Brain microvascular endothelial cell (primary cell): ENCODE data around the gene FOXL1.

Experiments
- DNase-seq: peaks from one replicate; pipeline ENCODE4 v3.0.0-alpha.2; 2020
- H3K27ac ChIP-seq: fragments of 250-450 bp; sonication (Bioruptor Pico); 2 replicates; pipeline ENCODE4 v1.5.1; 2020; ENCODE audit warnings: mild to moderate bottlenecking, moderate library complexity
- H3K27me3 ChIP-seq: fragments of 250-450 bp; sonication (Bioruptor Pico); replicated peaks from 2 replicates; pipeline ENCODE4 v1.5.1; 2020; ENCODE audit warnings: mild to moderate bottlenecking
- H3K36me3 ChIP-seq: fragments of 250-450 bp; sonication (Bioruptor Pico); replicated peaks from 2 replicates; pipeline ENCODE4 v1.5.1; 2020; ENCODE audit warnings: mild to moderate bottlenecking
- H3K4me3 ChIP-seq: 2 replicates; pipeline ENCODE4 v1.5.1; 2011; ENCODE audit warnings: low read depth, mild to moderate bottlenecking, control low read depth, low read length, moderate library complexity
- in situ Hi-C: cut with HindIII; loops from 2 replicates; pipeline ENCODE4 v1.10.0; 2017; ENCODE audit warnings: low sequenced_read_pairs, low pct_ligation_motif_present
- TF ChIP-seq, protein P1 (sequence below): IDR thresholded peaks from 2 replicates; pipeline ENCODE4 v1.5.1; 2011; ENCODE audit warnings: low read depth, mild to moderate bottlenecking, moderate library complexity, low read length, control low read depth, inconsistent platforms; ENCODE audit errors: missing control alignments

Gene FOXL1

DNA sequence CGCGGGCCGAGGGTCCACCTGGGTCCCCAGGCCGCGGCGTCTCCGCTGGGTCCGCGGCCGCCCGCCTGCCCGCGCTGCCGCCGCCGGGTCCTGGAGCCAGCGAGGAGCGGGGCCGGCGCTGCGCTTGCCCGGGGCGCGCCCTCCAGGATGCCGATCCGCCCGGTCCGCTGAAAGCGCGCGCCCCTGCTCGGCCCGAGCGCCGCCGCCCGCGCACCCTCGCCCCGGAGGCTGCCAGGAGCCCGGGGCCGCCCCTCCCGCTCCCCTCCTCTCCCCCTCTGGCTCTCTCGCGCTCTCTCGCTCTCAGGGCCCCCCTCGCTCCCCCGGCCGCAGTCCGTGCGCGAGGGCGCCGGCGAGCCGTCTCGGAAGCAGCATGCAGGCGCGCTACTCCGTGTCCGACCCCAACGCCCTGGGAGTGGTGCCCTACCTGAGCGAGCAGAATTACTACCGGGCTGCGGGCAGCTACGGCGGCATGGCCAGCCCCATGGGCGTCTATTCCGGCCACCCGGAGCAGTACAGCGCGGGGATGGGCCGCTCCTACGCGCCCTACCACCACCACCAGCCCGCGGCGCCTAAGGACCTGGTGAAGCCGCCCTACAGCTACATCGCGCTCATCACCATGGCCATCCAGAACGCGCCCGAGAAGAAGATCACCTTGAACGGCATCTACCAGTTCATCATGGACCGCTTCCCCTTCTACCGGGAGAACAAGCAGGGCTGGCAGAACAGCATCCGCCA lies 11.2 kb upstream of the FOXL1 start:
- TF ChIP-seq, protein P1, sequence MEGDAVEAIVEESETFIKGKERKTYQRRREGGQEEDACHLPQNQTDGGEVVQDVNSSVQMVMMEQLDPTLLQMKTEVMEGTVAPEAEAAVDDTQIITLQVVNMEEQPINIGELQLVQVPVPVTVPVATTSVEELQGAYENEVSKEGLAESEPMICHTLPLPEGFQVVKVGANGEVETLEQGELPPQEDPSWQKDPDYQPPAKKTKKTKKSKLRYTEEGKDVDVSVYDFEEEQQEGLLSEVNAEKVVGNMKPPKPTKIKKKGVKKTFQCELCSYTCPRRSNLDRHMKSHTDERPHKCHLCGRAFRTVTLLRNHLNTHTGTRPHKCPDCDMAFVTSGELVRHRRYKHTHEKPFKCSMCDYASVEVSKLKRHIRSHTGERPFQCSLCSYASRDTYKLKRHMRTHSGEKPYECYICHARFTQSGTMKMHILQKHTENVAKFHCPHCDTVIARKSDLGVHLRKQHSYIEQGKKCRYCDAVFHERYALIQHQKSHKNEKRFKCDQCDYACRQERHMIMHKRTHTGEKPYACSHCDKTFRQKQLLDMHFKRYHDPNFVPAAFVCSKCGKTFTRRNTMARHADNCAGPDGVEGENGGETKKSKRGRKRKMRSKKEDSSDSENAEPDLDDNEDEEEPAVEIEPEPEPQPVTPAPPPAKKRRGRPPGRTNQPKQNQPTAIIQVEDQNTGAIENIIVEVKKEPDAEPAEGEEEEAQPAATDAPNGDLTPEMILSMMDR, result no peak
- peak overlapping the region; percentile 93 for H3K4me3 ChIP-seq
- DNase-seq, result peak; percentile 68
- H3K27ac ChIP-seq, result peak overlapping the region; percentile 79
- H3K36me3 ChIP-seq, result peaks cover 47% of the 10 kb centered on the region
- no peaks in the 10 kb centered on the region for H3K27me3 ChIP-seq
- in situ Hi-C loops, result loop anchor here (25.0 kb wide), 1 partner anchor 720 kb away; no protein-coding TSS in a partner anchor

DNA sequence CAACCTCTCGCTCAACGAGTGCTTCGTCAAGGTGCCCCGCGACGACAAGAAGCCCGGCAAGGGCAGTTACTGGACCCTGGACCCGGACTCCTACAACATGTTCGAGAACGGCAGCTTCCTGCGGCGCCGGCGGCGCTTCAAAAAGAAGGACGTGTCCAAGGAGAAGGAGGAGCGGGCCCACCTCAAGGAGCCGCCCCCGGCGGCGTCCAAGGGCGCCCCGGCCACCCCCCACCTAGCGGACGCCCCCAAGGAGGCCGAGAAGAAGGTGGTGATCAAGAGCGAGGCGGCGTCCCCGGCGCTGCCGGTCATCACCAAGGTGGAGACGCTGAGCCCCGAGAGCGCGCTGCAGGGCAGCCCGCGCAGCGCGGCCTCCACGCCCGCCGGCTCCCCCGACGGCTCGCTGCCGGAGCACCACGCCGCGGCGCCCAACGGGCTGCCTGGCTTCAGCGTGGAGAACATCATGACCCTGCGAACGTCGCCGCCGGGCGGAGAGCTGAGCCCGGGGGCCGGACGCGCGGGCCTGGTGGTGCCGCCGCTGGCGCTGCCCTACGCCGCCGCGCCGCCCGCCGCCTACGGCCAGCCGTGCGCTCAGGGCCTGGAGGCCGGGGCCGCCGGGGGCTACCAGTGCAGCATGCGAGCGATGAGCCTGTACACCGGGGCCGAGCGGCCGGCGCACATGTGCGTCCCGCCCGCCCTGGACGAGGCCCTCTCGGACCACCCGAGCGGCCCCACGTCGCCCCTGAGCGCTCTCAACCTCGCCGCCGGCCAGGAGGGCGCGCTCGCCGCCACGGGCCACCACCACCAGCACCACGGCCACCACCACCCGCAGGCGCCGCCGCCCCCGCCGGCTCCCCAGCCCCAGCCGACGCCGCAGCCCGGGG lies 10.4 kb upstream of the FOXL1 start:
- DNase-seq, result no peak
- TF ChIP-seq, protein P1, result no peak
- Histone ChIP-seq H3K36me3 (peaks cover 55% of the 10 kb centered on the region), H3K27me3 (no peaks in the 10 kb centered on the region), H3K4me3 (peak overlapping the region; percentile 93), H3K27ac (peak overlapping the region; percentile 79)
- in situ Hi-C loops, result loop anchor here (25.0 kb wide), 1 partner anchor 719 kb away; no protein-coding TSS in a partner anchor

DNA sequence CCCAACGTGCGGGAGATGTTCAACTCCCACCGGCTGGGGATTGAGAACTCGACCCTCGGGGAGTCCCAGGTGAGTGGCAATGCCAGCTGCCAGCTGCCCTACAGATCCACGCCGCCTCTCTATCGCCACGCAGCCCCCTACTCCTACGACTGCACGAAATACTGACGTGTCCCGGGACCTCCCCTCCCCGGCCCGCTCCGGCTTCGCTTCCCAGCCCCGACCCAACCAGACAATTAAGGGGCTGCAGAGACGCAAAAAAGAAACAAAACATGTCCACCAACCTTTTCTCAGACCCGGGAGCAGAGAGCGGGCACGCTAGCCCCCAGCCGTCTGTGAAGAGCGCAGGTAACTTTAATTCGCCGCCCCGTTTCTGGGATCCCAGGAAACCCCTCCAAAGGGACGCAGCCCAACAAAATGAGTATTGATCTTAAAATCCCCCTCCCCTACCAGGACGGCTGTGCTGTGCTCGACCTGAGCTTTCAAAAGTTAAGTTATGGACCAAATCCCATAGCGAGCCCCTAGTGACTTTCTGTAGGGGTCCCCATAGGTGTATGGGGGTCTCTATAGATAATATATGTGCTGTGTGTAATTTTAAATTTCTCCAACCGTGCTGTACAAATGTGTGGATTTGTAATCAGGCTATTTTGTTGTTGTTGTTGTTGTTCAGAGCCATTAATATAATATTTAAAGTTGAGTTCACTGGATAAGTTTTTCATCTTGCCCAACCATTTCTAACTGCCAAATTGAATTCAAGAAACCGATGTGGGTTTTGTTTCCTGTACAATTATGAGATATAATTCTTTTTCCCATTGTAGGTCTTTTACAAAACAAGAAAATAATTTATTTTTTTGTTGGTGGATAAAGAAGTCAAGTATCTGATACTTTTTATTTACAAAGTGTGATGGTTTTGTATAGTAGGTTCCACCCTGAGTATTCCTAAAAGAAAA lies 9.4 kb upstream of the FOXL1 start:
- DNase-seq, result no peak
- Histone ChIP-seq H3K27ac (peak overlapping the region; percentile 79), H3K36me3 (peaks cover 63% of the 10 kb centered on the region), H3K27me3 (no peaks in the 10 kb centered on the region), H3K4me3 (peak overlapping the region; percentile 93)
- TF ChIP-seq, protein P1, result peak; percentile 0
- in situ Hi-C loops, result loop anchor here (25.0 kb wide), 1 partner anchor 718 kb away; no protein-coding TSS in a partner anchor

GRCh38 chr16:86569701-86570447 lies 8.5 kb upstream of the FOXL1 start:
- Histone ChIP-seq H3K27me3 (no peaks in the 10 kb centered on the region), H3K27ac (peak overlapping the region; percentile 79), H3K36me3 (peaks cover 66% of the 10 kb centered on the region), H3K4me3 (peak overlapping the region; percentile 93)
- TF ChIP-seq, protein P1, result no peak
- in situ Hi-C loops, result loop anchor here (5.0 to 25.0 kb wide), 2 partner anchors 492 to 717 kb away; no protein-coding TSS in a partner anchor
- no peak for DNase-seq
